GM19351 (cell line): ENCODE measurements around the gene MDM4.

Experiments
- ATAC-seq: cut with Tn5 transposase; IDR thresholded peaks from one replicate; pipeline ENCODE4 v1.9.1; 2021; ENCODE audit warnings: mild to moderate bottlenecking, moderate library complexity; ENCODE audit not compliant: unreplicated experiment

MDM4 gene

DNA sequence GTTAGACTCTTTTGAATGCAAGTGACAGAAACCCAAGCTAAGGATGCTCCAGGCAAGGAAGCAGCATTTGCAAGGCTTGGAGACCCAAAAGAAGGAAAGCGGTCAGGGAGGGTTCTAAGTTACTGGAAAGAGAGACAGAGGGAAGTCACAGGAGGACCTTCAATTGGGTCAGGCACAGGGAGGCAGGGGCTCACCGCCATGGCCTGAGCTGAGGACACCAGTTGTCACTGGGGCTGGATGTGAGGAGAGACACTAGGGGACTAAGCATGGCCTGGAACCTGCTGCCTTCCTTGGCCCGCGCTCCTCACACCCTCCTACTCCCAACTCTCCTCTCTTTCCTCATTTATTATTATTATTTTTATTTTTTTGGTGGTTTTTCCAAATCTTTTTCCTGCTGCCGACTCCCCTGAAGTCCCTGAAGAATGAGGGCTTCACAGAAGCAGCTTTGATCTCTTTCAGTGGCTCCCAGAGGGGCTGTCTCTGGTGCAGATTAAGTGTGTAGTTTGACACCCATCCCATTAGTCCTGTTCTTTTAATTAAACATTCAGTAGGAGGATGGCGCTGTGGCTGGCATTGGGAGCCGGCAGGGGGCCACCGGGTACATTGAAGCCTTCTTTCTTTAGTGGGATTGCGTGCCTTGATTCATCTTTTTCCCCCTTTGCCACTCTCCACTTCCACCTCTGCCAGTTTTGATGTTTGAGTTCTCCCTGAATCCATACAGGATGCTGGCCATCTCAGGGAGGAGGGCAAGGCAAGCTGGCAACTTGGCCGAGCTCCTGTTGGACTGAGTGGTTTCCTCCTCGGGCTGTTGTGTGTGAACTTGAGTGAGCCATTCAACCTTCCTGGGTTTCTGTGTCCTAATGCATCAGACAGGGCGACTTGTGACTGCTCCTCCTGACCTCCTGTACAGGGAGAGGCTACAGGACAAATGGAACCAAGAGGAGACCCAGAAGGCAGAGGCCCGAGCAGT lies 59.3 kb downstream of the MDM4 start:
- ATAC-seq, result no peak

DNA sequence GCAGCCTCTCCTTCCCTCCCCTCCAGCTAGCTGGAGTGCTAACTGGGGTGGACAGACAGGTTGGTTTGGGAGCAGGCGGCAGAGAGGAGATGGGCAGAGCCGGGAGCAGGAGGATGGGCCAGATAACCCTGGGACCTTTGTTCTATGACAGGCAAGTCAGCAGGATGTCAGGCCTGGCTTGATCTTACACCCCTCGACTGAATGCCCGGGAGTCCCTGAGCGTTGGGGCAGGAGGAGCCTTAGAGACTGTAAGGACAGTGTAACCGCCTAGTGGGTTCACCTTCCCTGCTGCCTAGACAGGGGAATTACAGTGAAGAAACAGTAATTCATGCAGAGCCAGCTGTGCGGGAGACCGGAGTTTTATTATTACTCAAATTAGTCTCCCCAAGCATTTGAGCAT lies 60.2 kb downstream of the MDM4 start:
- no peak for ATAC-seq

GRCh38 chr1:204577794-204578478 lies 61.7 kb downstream of the MDM4 start:
- no peak for ATAC-seq

DNA sequence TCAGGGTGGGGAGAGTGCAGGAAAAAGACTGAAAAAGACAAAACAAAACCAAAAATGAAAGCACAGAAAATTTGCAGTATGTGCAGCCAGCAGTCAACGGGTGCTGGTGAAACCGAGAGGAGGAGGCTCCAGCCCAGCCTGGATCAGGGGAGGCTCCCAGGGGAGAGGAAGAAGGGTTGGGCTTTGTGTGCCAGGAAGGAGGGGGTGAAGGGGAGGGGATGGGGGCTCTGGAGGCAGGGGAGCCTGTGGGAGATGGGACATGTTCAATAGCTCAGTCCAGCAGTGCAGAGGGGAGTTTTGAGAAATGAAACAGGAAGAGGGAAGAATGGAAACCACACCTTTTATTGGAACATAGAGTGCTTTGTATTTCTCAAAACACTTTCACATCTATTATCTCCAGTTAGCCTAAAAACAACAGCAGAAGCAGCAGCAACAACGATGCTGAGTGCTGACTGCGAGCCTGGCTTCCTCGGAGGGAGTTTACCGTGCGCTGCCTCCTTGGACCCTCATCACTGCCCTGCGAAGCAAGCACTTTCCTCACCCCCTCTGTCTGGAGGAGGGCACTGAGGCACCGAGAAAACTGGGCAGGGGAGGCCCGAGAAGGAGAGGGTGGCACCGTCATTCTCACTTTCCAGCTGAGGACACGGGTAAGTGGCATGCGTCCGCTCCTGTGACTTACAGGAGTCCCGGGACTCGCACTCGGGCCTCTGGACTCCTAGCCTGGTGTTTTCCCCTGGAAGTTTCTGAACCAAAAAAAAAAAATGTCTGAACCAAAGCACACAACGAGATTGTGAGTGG lies 62.9 kb downstream of the MDM4 start:
- peak; percentile 79 for ATAC-seq

GRCh38 chr1:204579681-204580080 lies 63.5 kb downstream of the MDM4 start:
- no peak for ATAC-seq

DNA sequence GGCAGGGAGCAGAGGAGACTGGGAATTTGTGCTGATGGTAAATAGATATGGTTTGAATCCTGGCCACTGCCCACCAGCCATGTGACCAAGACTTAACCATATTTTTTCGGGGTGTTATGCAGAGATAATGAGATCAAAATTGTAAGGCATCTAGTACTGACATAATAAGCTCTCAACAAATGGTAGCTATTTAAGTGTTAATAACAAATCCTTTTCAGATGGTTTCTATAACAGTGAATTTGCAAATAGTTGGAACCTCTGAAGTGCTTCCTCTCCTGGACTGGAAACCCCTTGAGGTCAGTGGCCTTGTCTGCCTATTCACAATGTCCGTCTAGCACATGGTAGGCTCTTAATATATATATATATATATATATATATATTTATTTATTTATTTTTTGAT lies 64.7 kb downstream of the MDM4 start:
- ATAC-seq, result no peak

- no peak for ATAC-seq
Observed at GRCh38 chr1:204581759-204582158, 65.6 kb downstream of the MDM4 start.

DNA sequence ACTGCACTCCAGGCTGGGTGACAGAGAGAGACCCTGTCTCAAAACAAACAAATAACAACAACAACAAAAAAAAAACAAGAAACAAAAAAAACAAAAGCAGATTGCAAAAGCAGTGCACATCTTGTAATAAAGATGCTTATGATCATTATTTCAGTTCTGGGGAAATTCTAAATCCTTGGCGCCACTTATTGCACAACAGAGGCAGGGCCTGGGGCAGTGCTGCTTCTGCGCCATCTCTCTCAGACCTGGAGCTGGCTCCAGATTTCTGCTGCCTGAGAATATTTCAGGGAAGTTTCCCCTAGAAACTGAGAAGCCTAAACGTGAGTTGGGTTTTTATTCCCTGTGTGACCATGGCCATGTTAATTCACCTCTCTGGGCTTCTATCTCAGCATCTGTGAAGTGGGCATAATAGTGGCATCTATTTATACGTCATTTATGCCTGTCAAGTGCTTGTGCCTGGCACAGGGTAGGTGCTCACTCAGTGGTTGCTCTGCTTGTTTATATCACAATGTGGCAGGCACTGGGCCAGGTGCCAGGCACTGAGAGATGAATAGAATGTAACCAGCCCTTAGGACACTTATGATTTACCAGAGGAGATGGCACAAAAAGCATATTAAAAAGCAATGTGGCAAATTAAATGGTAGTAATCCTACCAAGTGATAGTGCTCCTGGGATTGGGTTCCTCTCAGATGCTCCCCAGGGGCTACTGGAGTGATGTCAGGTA lies 67.9 kb downstream of the MDM4 start:
- ATAC-seq, result no peak

- no peak for ATAC-seq
Observed at GRCh38 chr1:204584699-204585372, 68.6 kb downstream of the MDM4 start.

DNA sequence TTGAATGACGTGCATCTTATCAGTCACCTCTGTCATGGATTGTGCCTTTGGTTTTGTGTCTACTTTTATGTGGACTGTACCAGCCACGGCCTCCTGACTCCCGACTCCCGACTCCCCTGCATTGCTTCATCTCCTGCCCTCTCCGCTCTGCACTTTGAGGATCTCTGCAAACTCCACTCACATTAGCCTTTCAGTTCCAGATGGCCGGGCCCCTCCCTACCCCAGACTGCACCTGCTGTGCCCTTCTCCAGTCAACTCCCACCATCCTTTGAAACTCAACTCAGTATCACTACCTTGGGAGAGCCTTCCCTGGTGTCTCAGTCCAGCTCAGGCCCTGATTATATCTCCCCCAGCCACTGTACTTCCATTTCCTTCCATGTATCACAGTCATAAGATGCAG lies 71.4 kb downstream of the MDM4 start:
- no peak for ATAC-seq

DNA sequence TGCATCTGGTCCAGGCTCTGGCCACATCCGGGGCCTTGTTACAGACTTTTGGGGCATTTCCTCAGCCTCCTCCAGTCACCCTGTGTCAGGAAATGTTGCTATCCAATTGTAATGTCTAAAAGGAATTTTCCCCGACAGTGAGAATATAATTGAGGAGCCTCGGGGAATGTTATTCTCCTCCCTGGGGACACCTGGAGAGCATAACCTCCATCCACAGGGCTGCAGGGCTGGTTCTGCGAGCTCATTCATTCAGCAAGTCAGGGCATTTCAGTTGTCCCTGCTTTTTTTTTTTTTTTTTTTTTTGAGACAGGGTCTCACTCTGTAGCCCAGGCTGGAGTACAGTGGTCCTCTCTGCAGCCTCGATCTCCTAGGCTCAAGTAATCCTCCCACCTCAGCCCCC lies 72.6 kb downstream of the MDM4 start:
- ATAC-seq, result no peak

GRCh38 chr1:204589409-204590038 lies 73.3 kb downstream of the MDM4 start:
- ATAC-seq, result no peak

DNA sequence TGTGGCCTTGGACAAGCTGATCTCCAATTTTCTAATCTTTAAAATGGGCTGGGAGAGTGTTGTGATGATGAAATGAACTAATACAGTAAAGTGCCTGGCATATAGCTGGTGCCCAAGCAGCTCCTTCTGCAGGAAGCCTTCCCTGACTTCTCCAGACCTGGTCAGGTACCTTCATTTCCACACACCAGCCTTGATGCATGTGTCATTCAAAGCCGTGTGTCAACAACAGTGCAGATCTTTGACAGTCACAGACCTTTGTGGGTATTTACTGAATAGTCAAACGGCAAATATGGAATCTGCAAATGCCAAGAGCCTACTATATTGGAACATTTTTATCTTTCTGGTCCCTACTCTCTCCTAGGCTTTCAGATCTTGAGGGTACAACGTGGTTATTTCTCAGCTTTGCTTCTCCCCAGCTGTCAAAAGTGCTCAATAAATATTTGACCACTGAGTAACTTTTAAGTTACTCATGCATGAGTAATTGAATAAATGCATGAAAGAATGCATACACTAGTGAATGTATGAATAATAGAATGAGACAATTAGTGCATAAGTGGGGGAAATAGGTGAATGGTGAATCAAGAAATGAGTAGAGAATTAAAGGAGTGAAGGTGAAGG lies 75.4 kb downstream of the MDM4 start:
- ATAC-seq, result no peak

GRCh38 chr1:204592246-204592948 lies 76.2 kb downstream of the MDM4 start:
- ATAC-seq, result no peak

- ATAC-seq, result no peak
Observed at GRCh38 chr1:204598319-204598969, 82.2 kb downstream of the MDM4 start.

DNA sequence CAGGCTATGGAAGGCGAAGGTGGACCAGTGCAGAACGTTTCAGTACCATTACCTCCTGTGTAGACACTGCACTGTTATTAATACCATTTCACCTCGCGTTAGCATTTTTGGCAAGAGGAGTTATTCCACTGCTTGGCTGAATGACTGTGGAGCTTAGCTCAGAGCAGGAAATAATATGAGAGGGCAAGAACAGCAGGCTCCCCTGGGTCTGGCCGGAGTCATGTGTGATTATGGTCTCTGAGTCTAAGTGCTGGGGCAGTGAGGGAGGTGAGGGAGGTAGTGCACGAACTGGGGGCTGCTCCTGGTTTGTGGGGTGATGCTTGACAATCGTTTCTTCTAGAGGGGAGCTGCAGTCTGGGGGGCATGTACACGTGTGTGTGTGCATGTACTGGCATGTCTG lies 82.9 kb downstream of the MDM4 start:
- no peak for ATAC-seq

DNA sequence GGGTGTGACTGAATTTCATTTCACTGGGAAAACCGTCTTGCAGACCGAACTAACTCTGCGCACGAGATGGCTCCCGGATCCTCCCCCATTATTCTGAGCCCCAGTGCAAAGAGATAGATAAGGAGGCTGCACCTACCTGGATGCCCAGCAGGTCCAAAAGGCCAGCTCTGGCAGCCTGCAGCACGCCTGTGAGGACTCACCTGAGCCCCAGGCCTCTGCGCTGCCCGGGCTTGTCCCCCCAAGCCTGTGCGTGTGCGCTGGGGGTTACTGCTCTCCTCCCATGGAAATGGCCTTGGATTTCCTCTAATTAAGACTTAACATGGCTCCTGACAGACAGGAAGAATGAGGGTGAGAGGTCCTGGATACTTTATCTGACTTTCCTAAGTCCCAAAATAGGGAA lies 83.4 kb downstream of the MDM4 start:
- ATAC-seq, result no peak

DNA sequence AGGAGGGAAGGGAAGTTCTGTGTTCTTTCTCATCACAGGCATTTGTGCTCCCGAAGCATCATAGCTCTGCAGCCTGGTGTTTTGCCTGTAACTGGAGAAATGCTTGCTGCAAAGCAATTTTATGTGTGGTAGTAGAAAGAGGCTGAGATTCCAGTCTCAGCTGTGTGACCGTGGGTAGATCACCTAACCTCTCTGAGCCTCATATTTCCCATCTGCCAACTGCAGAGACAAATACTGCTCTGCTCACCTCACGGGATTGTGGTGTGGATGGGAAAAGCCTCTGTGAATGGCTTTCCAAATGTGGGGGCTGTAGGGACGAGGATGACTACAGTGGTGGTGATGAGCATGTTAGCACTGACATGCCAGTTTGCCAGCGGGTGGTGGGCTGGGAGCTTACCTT lies 84.0 kb downstream of the MDM4 start:
- no peak for ATAC-seq
